Rectal smooth muscle tissue (tissue), 1 donor: ENCODE results near the gene PC.

Experiments used
- H3K27ac ChIP-seq: one replicate; pipeline ENCODE4 v1.7.0; 2013; ENCODE audit warnings: low read depth, low read length, inconsistent platforms
- H3K27me3 ChIP-seq: one replicate; pipeline ENCODE4 v1.7.0; 2013; ENCODE audit warnings: low read length; ENCODE audit not compliant: control insufficient read depth, insufficient read depth
- H3K36me3 ChIP-seq: one replicate; pipeline ENCODE4 v1.7.0; 2013; ENCODE audit warnings: low read length; ENCODE audit not compliant: control insufficient read depth, insufficient read depth
- H3K4me1 ChIP-seq: one replicate; pipeline ENCODE4 v1.7.0; 2013; ENCODE audit warnings: low read length; ENCODE audit not compliant: control insufficient read depth, insufficient read depth
- H3K4me3 ChIP-seq: one replicate; pipeline ENCODE4 v1.7.0; 2013; ENCODE audit warnings: low read length
- H3K9ac ChIP-seq: one replicate; pipeline ENCODE4 v1.7.0; 2013; ENCODE audit warnings: low read length

Gene PC

DNA sequence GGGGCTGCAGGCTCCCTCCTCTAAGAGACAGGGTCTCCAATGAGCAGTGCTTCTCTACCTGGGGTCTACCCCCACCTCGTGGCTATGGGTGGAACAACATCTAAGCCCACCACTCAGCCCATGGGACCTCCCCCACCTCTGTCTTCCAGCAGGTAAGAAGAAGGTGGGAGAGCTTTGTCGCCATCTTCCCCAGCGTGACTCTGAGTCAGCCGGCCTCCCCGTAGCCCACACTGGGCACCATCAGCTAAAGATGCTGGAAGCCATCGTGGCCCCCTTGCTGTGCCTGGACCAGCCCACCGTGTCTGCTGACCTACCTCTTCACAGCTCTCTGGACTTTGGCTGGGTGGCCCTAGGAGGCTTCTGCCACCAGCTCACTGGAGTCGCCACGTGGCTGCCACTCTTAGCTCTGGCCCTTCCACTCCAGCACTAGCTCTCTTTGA is 17.9 kb upstream of the PC start:
- Histone ChIP-seq H3K4me1 (no peaks in the 10 kb centered on the region), H3K27me3 (no peaks in the 10 kb centered on the region), H3K27ac (no peak overlapping the region), H3K9ac (no peak overlapping the region), H3K36me3 (no peaks in the 10 kb centered on the region), H3K4me3 (no peak overlapping the region)

DNA sequence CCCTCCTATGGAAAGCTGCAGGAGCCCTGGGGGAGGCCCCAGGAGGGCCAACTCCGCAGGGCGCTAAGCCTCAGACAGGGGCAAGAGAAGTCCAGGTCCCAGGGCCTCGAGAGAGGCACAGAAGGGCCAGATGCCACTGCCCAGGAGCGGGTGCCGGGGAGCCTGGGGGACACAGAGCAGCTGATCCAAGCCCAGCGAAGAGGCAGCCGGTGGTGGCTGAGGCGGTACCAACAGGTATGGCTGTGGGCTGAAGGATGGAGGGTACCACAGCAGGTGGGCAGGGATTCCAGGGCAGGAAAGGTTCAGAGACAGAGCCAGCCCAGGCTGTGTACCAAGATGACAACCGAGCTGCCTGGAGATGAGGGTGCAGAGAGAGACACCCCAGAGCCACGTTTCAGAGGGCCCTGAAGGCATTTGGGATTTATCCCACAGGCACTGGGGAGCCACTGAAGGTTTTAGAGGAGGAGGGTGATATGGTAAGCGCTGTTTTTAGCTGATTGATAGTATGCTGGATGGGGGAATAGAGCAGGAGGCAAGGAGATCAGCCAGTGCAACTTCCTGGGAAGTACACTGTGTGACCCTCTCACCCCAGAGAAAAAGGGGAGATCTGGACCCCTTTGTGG is 17.3 kb upstream of the PC start:
- H3K36me3 ChIP-seq = no peaks in the 10 kb centered on the region
- H3K4me3 ChIP-seq = no peak overlapping the region
- no peak overlapping the region for H3K9ac ChIP-seq
- no peaks in the 10 kb centered on the region for H3K4me1 ChIP-seq
- no peaks in the 10 kb centered on the region for H3K27me3 ChIP-seq
- H3K27ac ChIP-seq = no peak overlapping the region

DNA sequence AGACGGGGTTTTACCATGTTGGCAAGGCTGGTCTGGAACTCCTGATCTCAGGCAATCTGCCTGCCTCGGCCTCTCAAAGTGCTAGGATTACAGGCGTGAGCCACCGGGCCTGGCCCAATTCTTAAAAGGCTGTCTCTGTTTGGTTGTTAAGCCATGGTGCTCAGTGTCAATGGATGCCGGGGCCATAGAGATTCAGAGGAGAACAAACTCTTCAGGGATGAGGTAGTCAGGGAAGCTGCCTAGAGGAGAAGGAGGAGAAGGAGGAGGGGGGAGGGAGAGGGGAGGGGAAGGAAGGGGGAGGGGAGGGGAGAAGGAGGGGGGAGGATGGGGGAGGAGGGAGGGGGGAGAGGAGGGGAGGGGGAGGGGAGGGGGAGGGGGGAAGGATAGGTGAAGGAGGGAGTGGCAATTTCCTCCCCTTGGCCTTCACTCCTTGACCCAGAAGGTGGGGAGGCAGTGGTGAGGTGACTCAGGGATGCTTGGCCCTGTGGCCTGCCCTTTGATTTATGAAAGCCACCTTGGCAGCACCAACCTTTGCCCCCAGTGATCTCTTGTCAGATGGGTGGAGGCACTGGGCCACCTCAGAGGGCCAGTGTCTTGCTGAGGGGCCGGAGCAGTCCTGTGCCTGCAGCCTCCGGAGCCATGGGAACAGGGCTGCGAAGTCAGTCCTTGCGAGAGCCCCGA is 16.7 kb upstream of the PC start, which contains the start of gene C11orf86:
TSS of gene C11orf86 (plus strand) at position 581 of the 681 bp plus-strand sequence. CDS start at position 640, 59 bp downstream.
- Histone ChIP-seq H3K4me3 (no peak within 1 kb of the TSS), H3K36me3 (no peaks in the 10 kb centered on the region), H3K27me3 (no peaks in the 10 kb centered on the region), H3K9ac (no peak within 1 kb of the TSS), H3K4me1 (no peaks in the 10 kb centered on the region), H3K27ac (no peak within 1 kb of the TSS)

DNA sequence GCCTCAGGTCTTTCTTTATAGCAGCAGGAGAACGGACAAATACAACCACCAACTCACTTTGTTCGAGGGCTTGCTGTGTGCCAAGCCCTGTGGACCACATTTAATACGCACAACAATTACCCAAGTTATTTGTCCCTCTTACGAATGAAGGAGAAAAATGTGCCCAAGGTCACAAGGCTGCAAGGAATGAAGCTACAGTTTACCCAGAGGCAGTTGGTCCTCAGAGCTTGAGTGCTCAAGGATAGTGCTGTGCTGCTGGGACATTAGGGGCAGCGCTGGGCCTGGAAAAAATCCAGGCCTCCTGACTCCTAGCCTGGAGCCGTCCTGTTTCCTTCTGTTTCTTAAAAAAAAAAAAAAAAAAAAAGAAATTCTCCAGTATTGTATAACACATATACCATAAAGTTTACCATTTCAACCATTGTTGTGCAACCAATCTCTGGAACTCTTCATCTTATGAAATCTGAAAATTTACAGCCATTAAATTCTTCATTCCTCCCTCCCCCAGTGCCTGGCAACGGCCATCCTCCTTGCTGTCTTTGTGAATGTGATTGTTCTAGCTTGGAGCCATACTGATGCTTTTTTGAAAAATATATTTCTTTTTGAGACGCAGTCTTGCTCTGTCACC is 15.9 kb upstream of the PC start:
- no peak overlapping the region for H3K4me3 ChIP-seq
- H3K27ac ChIP-seq = no peak overlapping the region
- no peaks in the 10 kb centered on the region for H3K36me3 ChIP-seq
- no peaks in the 10 kb centered on the region for H3K4me1 ChIP-seq
- no peak overlapping the region for H3K9ac ChIP-seq
- H3K27me3 ChIP-seq = no peaks in the 10 kb centered on the region

DNA sequence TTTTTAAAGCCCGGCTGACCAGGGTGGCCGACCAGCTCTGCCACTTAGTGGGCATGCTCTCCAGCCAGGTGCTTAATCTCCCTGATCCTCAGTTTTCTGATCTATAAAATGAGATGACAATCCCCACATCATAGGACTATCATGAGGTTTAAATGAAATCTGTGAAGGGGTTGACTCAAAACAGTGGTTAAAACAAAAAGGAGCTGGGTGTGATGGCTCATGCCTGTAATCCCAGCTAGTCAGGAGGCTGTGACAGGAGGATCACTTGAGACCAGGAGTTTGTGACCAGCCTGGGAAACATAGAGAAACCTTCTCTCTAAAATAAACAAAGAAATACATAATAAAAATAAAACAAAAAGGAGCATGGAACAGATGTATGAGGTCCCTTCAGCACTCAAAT is 13.3 kb upstream of the PC start:
- Histone ChIP-seq H3K27me3 (no peaks in the 10 kb centered on the region), H3K36me3 (no peaks in the 10 kb centered on the region), H3K4me1 (no peaks in the 10 kb centered on the region), H3K27ac (no peak overlapping the region), H3K9ac (no peak overlapping the region), H3K4me3 (no peak overlapping the region)

DNA sequence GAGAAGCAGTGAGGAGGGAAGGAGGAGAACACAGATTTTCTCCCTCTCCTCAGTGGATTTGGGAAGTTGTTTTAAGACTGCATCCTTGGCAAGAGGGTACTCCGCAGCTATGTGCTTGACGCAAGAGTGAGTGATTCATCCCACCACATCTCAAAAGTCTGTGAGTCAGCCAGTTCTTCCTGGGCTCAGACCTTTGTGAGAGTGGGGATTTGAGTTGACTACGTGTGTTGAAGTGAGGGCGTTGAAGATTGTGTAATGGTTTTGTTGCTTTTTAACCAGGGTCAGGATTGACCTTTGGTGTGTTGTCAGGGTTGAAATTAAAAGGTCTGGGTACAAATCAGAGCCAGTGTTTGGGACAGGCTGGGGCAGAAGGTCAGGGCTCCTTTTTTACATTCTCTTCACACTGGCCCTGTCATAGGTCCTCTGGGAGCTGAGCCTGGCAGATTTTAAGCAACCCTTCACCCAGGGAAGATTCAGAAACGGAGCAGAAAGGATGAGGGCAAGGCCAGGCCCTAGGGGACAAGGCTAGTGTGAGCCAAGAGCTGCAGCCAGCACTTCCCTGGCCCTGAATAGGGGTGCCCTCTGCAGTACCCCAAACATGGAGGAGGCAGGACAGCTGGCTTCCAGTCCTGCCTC is 12.7 kb upstream of the PC start:
- no peak overlapping the region for H3K27ac ChIP-seq
- no peaks in the 10 kb centered on the region for H3K27me3 ChIP-seq
- no peak overlapping the region for H3K4me3 ChIP-seq
- no peaks in the 10 kb centered on the region for H3K36me3 ChIP-seq
- no peaks in the 10 kb centered on the region for H3K4me1 ChIP-seq
- H3K9ac ChIP-seq = no peak overlapping the region

DNA sequence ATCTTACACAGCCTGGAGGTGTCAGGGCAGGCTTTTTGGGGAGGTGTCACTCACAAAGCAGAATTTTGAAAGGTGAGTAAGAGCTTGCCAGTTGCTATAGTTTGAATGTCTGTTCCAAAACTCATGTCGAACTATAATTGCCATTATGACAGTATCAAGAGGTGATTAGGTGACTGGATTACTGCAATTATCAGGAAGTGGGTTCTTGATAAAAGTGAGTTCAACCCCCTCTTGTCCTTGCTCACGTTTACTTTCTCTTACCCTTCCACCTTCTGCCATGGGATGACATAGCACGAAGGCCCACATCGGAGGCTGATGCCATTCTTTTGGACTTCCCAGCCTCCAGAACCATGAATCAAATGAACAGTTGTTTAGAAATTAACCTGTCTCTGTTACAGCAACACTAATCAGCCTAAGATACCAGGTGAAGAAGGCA is 12.2 kb upstream of the PC start:
- H3K4me1 ChIP-seq = no peaks in the 10 kb centered on the region
- no peaks in the 10 kb centered on the region for H3K36me3 ChIP-seq
- no peak overlapping the region for H3K4me3 ChIP-seq
- H3K9ac ChIP-seq = no peak overlapping the region
- no peak overlapping the region for H3K27ac ChIP-seq
- H3K27me3 ChIP-seq = no peaks in the 10 kb centered on the region

DNA sequence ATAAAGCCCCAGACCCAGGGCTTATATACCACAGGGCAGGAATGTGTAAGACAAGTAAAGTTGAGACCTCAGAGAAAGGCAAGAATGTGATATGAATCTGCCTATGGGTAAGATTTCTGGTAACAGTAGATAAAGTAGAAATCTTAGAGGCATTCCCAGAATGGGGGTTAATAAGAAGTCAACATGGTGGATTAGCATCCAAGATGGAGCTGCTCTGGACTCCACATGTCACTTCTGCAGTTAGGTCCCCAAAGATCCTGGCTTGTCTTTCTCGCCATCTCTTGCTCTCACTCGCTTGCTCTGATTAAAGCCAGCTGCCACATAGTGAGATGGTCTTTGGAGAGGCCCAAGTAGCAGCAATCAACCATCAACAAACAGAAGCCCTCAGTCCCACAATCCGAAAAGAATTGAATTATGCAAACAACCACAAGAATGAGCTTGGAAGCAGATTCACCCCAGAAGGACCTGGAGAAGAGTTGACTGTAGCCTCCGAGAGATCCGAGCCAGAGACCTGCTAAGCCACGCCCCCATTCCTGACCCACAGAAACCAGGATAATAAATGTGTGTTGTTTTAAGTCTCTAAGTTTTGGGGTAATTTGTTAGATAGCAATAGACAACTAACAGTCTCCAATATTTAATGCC is 11.5 kb upstream of the PC start:
- Histone ChIP-seq H3K9ac (no peak overlapping the region), H3K36me3 (no peaks in the 10 kb centered on the region), H3K27me3 (no peaks in the 10 kb centered on the region), H3K27ac (no peak overlapping the region), H3K4me1 (no peaks in the 10 kb centered on the region), H3K4me3 (no peak overlapping the region)

DNA sequence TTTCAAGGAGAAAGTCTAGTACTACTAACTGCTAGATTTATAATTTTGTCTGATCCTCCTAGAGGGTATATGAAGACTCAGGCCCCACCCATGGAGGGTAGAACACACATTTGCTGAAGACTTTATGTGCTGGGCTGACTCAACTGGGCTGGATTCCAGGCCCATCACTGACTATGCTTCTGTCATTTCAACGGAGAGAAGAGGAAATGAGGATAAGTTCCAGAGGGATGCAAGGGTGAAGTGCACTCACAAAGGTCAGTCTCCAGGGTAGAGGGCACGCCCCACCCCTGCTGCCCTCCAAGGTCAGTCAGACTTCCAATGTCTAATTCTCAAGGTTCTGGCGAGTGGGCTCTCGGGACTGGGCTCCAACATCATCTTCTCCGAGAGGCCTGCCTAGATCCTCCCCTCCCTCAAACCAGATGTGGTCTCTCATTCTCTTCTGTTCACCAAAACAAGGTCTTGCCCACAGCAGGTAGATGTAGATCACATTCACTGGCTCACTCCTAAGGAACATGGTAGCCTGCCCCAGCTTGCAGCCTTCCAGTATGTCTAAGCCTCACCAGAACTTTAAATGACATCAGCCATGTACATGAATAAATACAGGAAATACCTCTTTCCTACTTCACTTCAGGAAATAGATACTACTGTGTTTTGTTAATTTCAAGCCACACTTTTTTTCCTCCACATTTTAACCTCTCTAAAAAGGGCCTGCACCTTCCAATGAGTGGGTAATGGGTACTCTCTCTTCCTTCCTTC is 9.7 kb upstream of the PC start:
- H3K4me1 ChIP-seq = no peaks in the 10 kb centered on the region
- H3K4me3 ChIP-seq = no peak overlapping the region
- H3K9ac ChIP-seq = no peak overlapping the region
- no peaks in the 10 kb centered on the region for H3K27me3 ChIP-seq
- H3K36me3 ChIP-seq = no peaks in the 10 kb centered on the region
- no peak overlapping the region for H3K27ac ChIP-seq

DNA sequence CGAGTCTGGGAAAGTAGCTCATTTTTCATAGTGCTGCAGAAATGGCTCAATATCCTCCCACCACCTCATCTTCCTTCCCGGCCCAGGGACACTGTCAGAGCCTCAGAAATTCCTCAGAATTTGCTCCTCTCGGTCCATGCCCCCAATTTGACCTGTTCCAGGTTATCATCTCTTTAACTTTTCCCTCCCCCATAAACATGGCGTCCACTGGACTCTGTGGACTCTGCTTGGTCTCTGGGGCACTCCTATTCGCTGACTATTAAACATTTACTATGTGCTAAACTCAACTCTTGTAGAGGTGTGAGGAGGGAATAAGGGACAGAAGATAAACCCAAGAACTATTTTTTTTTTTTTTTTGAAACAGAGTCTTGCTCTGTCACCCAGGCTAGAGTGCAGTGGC is 8.2 kb upstream of the PC start:
- Histone ChIP-seq H3K4me3 (no peak overlapping the region), H3K9ac (no peak overlapping the region), H3K27ac (no peak overlapping the region), H3K4me1 (no peaks in the 10 kb centered on the region), H3K36me3 (no peaks in the 10 kb centered on the region), H3K27me3 (no peaks in the 10 kb centered on the region)

DNA sequence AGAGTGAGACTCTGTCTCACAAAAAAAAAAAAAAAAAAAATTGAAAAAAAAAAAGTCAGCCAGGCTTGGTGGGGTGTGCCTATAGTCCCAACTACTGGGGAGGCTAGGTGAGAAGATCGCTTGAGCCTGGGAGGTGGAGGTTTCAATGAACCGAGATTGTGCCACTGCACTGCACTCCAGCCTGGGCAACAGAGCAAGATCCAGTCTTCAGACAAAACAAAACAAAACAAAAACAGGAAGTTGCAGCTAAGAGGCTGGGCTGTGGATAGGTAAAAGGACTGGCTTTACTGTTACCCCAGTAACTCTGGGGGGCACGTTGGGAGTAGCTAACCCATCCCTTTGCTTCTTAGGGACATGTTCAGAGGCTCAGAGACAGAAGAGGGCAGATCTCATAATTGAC is 6.3 kb upstream of the PC start:
- H3K4me1 ChIP-seq = no peaks in the 10 kb centered on the region
- no peak overlapping the region for H3K27ac ChIP-seq
- H3K27me3 ChIP-seq = no peaks in the 10 kb centered on the region
- no peak overlapping the region for H3K9ac ChIP-seq
- H3K36me3 ChIP-seq = no peaks in the 10 kb centered on the region
- no peak overlapping the region for H3K4me3 ChIP-seq

DNA sequence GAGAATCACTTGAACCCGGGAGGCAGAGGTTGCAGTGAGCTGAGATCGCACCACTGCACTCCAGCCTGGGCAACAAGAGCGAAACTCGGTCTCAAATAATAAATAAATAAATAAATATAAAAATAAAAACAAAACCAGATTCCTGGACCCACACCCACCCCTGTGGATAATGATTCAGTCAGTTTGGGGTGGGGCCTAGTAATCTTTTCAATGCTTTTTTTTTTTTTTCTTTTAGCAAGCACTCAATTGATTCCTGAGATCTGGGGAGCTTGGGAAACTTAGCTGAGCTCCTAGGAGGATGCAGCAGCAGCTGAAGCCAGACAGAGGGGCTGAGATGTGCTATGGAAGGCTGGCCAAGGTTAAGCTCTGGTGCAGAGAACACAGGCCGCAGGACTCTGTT is 4.6 kb upstream of the PC start:
- H3K4me1 ChIP-seq = peaks cover 3% of the 10 kb centered on the region
- H3K27ac ChIP-seq = no peak overlapping the region
- no peak overlapping the region for H3K4me3 ChIP-seq
- H3K36me3 ChIP-seq = no peaks in the 10 kb centered on the region
- H3K27me3 ChIP-seq = no peaks in the 10 kb centered on the region
- no peak overlapping the region for H3K9ac ChIP-seq
